Mesenchymal stem cell (in vitro differentiated cells and primary cell): ENCODE results near the gene MTMR12.
A peak's percentile ranks its signal among the peaks of the same experiment; 100 is the strongest.

Experiments
- DNase-seq: peaks from one replicate; pipeline ENCODE4 v3.0.0-alpha.2; 2013
- H2AFZ ChIP-seq: one replicate; pipeline ENCODE4 v1.6.1; 2013; ENCODE audit warnings: low read depth, mild to moderate bottlenecking, control low read depth, inconsistent platforms, low read length, moderate library complexity
- H2AK5ac ChIP-seq: 2 replicates; pipeline ENCODE4 v1.6.1; 2013; ENCODE audit warnings: low read length, moderate library complexity, mild to moderate bottlenecking, inconsistent platforms; ENCODE audit not compliant: severe bottlenecking
- H2BK120ac ChIP-seq: one replicate; pipeline ENCODE4 v1.6.1; 2013; ENCODE audit warnings: low read depth, mild to moderate bottlenecking, inconsistent platforms, low read length, moderate library complexity
- H2BK12ac ChIP-seq, 2 experiments: one replicate each; pipeline ENCODE4 v1.6.1; 2013; ENCODE audit warnings: inconsistent platforms in 2 of 2, low read length in 2 of 2, mild to moderate bottlenecking in 2 of 2, moderate library complexity in 2 of 2, control low read depth in 1 of 2
- H2BK15ac ChIP-seq: one replicate; pipeline ENCODE4 v1.6.1; 2013; ENCODE audit warnings: mild to moderate bottlenecking, low read depth, inconsistent platforms; ENCODE audit not compliant: poor library complexity, severe bottlenecking
- H2BK5ac ChIP-seq: 2 replicates; pipeline ENCODE4 v1.6.1; 2013; ENCODE audit warnings: low read depth, mild to moderate bottlenecking, low read length, control low read depth, inconsistent platforms; ENCODE audit not compliant: poor library complexity, severe bottlenecking
- H3K14ac ChIP-seq, 2 experiments: one replicate each; pipeline ENCODE4 v1.6.1; 2013; ENCODE audit warnings: inconsistent platforms in 2 of 2, low read length in 2 of 2, control low read depth in 1 of 2, mild to moderate bottlenecking in 1 of 2, moderate library complexity in 1 of 2
- H3K18ac ChIP-seq, 2 experiments: one replicate each; pipeline ENCODE4 v1.6.1; 2013; ENCODE audit warnings: inconsistent platforms in 2 of 2, low read length in 2 of 2, control low read depth in 1 of 2, low read depth in 1 of 2, mild to moderate bottlenecking in 1 of 2
- H3K23ac ChIP-seq, 2 experiments: one replicate each; pipeline ENCODE4 v1.6.1; 2013; ENCODE audit warnings: inconsistent platforms in 2 of 2, low read length in 2 of 2, mild to moderate bottlenecking in 2 of 2, moderate library complexity in 2 of 2, control low read depth in 1 of 2
- H3K27ac ChIP-seq: 2 replicates; pipeline ENCODE4 v1.5.1; 2013; ENCODE audit warnings: mild to moderate bottlenecking, moderate library complexity, low read length, control low read depth, inconsistent platforms; ENCODE audit not compliant: poor library complexity, severe bottlenecking
- H3K27me3 ChIP-seq, 2 experiments: 2 replicates each; pipeline versions ENCODE4 v1.6.1 to v1.7.0; 2013; ENCODE audit warnings: low read length in 2 of 2, mild to moderate bottlenecking in 2 of 2, moderate library complexity in 2 of 2, control low read depth in 1 of 2, inconsistent platforms in 1 of 2; ENCODE audit not compliant: control insufficient read depth in 1 of 2, insufficient read depth in 1 of 2
- H3K36me3 ChIP-seq, 2 experiments: 2 replicates each; pipeline versions ENCODE4 v1.6.1 to v1.7.0; 2013; ENCODE audit warnings: low read length in 2 of 2, control low read depth in 1 of 2, inconsistent platforms in 1 of 2, low read depth in 1 of 2, mild to moderate bottlenecking in 1 of 2; ENCODE audit not compliant: insufficient read depth in 2 of 2, control insufficient read depth in 1 of 2
- H3K4ac ChIP-seq, 2 experiments: one replicate each; pipeline ENCODE4 v1.6.1; 2013; ENCODE audit warnings: inconsistent platforms in 2 of 2, low read length in 2 of 2, mild to moderate bottlenecking in 2 of 2, moderate library complexity in 2 of 2, control low read depth in 1 of 2, low read depth in 1 of 2
- H3K4me1 ChIP-seq: 2 replicates; pipeline ENCODE4 v1.6.1; 2013; ENCODE audit warnings: low read depth, low read length, control low read depth; ENCODE audit not compliant: control insufficient read depth, insufficient read depth
- H3K4me2 ChIP-seq: 2 replicates; pipeline ENCODE4 v1.6.1; 2013; ENCODE audit warnings: low read length, mild to moderate bottlenecking, inconsistent platforms; ENCODE audit not compliant: poor library complexity, severe bottlenecking
- H3K4me3 ChIP-seq, 2 experiments: 2 replicates each; pipeline versions ENCODE4 v1.5.1 to v1.7.0; 2013; ENCODE audit warnings: low read length in 2 of 2, mild to moderate bottlenecking in 2 of 2, control low read depth in 1 of 2, low read depth in 1 of 2; ENCODE audit not compliant: insufficient read depth in 1 of 2
- H3K79me1 ChIP-seq: replicated peaks from 2 replicates; pipeline ENCODE4 v1.6.1; 2013; ENCODE audit warnings: mild to moderate bottlenecking, control low read depth, low read length, inconsistent platforms; ENCODE audit not compliant: poor library complexity, severe bottlenecking
- H3K9ac ChIP-seq: 2 replicates; pipeline ENCODE4 v1.7.0; 2013; ENCODE audit warnings: mild to moderate bottlenecking, low read length, moderate library complexity
- H3K9me3 ChIP-seq: 2 replicates; pipeline ENCODE4 v1.7.0; 2013; ENCODE audit warnings: mild to moderate bottlenecking, low read length; ENCODE audit not compliant: control insufficient read depth
- H4K8ac ChIP-seq: one replicate; pipeline ENCODE4 v1.6.1; 2013; ENCODE audit warnings: inconsistent platforms, mild to moderate bottlenecking, low read length, moderate library complexity
- H4K91ac ChIP-seq: one replicate; pipeline ENCODE4 v1.6.1; 2013; ENCODE audit warnings: mild to moderate bottlenecking, low read length, inconsistent platforms
- WGBS: methylation state at CpG from one replicate; pipeline ENCODE4 v1.1.7; 2013; ENCODE audit warnings: mixed read lengths; 5-methylcytosine and 5-hydroxymethylcytosine counted together

The MTMR12 gene

DNA sequence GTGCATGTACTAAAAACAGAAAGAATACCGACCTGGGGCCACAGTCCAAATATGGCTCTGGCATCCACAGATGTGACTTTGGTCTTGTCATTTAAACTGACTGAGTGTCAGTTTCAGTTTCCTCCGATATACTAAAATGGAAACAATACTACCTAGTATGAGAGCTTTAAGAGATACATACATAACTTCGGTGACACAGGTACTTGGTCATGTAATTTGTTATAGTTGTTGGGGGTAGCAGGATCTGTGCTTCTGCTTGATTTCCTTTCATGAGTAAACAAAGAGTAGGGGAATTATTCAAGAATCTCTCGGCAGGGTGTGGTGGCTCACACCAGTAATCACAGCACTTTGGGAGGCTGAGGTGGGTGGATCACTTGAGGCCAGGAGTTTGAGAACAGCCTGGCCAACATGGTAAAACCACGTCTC lies 32.1 kb downstream of the MTMR12 start:
- Histone ChIP-seq H4K91ac (no peak overlapping the region), H3K4me1 (peaks cover 9% of the 10 kb centered on the region), H3K14ac (no peak overlapping the region), H2BK120ac (no peak overlapping the region), H3K79me1 (peaks cover 17% of the 10 kb centered on the region), H3K27ac (no peak overlapping the region), H3K9ac (no peak overlapping the region), H4K8ac (no peak overlapping the region), H3K4ac (no peak overlapping the region), H3K23ac (no peak overlapping the region), H3K36me3 (peaks cover 0 to 5% of the 10 kb centered on the region in 2 experiments), H2BK15ac (no peak overlapping the region), H3K18ac (no peak overlapping the region), H3K4me2 (no peak overlapping the region), H3K27me3 (no peaks in the 10 kb centered on the region), H2AFZ (no peak overlapping the region), H3K9me3 (no peaks in the 10 kb centered on the region), H2BK12ac (no peak overlapping the region), H2AK5ac (no peak overlapping the region), H2BK5ac (no peak overlapping the region), H3K4me3 (no peak overlapping the region)
- WGBS = 98% methylated on average over 4 of the region's 5 CpGs
- DNase-seq = no peak

DNA sequence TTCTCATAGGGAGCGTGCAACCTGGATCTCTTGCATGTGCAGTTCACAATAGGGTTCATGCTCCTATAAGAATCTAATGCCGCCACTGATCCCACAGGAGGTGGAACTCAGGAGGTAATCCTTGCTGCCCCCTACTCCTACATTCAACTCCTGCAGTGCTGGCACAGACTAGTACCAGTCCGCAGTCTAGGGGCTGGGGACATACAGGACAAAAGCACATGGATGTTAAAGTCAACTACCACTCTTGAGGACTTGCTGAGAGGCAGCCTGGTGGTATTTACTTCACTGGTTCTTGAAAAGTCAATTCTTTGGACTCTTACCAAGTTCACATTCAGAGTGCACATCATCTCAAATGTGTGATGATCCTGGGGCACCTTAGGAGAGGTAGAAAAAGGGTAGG lies 33.0 kb downstream of the MTMR12 start:
- 100% methylated on average over 3 of the region's 3 CpGs for WGBS
- Histone ChIP-seq H3K4me3 (no peak overlapping the region), H3K27ac (no peak overlapping the region), H2BK12ac (no peak overlapping the region), H2BK120ac (no peak overlapping the region), H2AFZ (no peak overlapping the region), H3K9me3 (no peaks in the 10 kb centered on the region), H3K36me3 (peaks cover 0 to 5% of the 10 kb centered on the region in 2 experiments), H3K4ac (peak overlapping the region in 1 of 2 experiments; percentile 77), H3K9ac (no peak overlapping the region), H3K18ac (no peak overlapping the region), H4K8ac (no peak overlapping the region), H3K4me2 (no peak overlapping the region), H2AK5ac (peak overlapping the region; percentile 61), H3K27me3 (no peaks in the 10 kb centered on the region), H2BK15ac (no peak overlapping the region), H3K4me1 (peaks cover 12% of the 10 kb centered on the region), H2BK5ac (no peak overlapping the region), H3K14ac (no peak overlapping the region), H4K91ac (no peak overlapping the region), H3K23ac (no peak overlapping the region), H3K79me1 (peaks cover 14% of the 10 kb centered on the region)
- DNase-seq = no peak

DNA sequence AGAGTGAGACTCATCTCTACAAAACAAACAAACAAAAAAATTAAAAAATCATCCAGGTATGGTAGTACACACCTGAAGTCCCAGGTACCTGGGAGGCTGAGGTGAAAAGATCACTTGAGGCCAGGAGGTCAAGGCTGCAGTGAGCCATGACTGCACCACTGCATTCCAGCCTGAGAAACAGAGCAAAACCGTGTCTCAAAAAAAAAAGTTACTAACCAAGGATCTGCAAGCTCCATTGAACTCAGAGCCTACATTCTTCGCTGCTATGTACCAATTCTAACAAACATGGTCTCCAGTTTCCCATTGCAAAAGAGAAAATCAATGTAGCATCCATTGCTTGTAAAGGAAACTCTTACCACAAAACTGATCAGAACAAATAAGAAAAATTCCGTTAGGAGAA lies 33.5 kb downstream of the MTMR12 start:
- no peak overlapping the region for H2AFZ ChIP-seq
- H4K8ac ChIP-seq = no peak overlapping the region
- no peak overlapping the region for H2BK12ac ChIP-seq
- no peak overlapping the region for H3K4me3 ChIP-seq
- no peak overlapping the region for H3K4me2 ChIP-seq
- H3K14ac ChIP-seq = no peak overlapping the region
- no peak overlapping the region for H3K18ac ChIP-seq
- no peak for DNase-seq
- H2AK5ac ChIP-seq = no peak overlapping the region
- WGBS = 94% methylated on average over 3 of the region's 3 CpGs
- H3K27ac ChIP-seq = no peak overlapping the region
- no peak overlapping the region for H3K9ac ChIP-seq
- no peak overlapping the region for H2BK120ac ChIP-seq
- peaks cover 12% of the 10 kb centered on the region for H3K79me1 ChIP-seq
- H2BK5ac ChIP-seq = no peak overlapping the region
- no peak overlapping the region for H3K23ac ChIP-seq
- no peaks in the 10 kb centered on the region for H3K27me3 ChIP-seq
- H2BK15ac ChIP-seq = no peak overlapping the region
- no peaks in the 10 kb centered on the region for H3K9me3 ChIP-seq
- H4K91ac ChIP-seq = no peak overlapping the region
- peaks cover 16% of the 10 kb centered on the region for H3K4me1 ChIP-seq
- no peak overlapping the region for H3K4ac ChIP-seq
- H3K36me3 ChIP-seq = peaks cover 0 to 8% of the 10 kb centered on the region in 2 experiments

DNA sequence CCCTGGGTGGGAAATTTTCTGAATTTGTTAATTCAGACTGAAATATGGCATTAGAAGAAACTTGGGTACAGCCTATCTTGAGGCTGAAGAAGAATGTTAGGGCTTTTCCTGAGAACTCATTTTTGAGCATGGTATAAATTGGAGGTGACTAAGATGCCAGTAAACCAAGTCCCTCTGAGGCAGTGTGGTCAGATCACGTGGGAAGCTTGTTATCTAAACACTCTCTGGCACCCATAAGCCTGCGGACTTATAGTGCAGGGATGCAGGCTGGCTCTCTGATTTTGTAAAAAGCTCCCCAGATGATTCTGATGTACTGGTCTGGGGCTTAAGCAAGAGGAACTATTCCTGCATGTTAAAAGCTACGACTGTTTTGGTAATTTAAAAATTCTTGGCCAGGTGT lies 34.3 kb downstream of the MTMR12 start:
- Histone ChIP-seq H2BK5ac (no peak overlapping the region), H2AK5ac (peak overlapping the region; percentile 62), H3K9ac (peak overlapping the region; percentile 11), H3K36me3 (peaks cover 0 to 15% of the 10 kb centered on the region in 2 experiments), H3K27me3 (no peaks in the 10 kb centered on the region), H2BK15ac (no peak overlapping the region), H4K8ac (no peak overlapping the region), H4K91ac (no peak overlapping the region), H3K23ac (no peak overlapping the region), H3K79me1 (peaks cover 10% of the 10 kb centered on the region), H3K18ac (no peak overlapping the region), H3K4me2 (no peak overlapping the region), H3K4me1 (peaks cover 18% of the 10 kb centered on the region), H2AFZ (no peak overlapping the region), H3K14ac (no peak overlapping the region), H3K4ac (no peak overlapping the region), H3K9me3 (no peaks in the 10 kb centered on the region), H2BK120ac (no peak overlapping the region), H2BK12ac (no peak overlapping the region), H3K27ac (peak overlapping the region; percentile 31), H3K4me3 (no peak overlapping the region)
- DNase-seq = peak; percentile 73
- 71% methylated on average over 3 of the region's 3 CpGs for WGBS
